ENCODE data around the gene SDCBP2.

GRCh38 chr20:1357921-1358671 is 29.2 kb upstream of the SDCBP2 start:
- TF ChIP-seq CTCF (IDR thresholded peaks at IDR 0.05) = no peak
- TF ChIP-seq POLR2A (IDR thresholded peaks at IDR 0.05) = no peak

Measured in uterus (tissue), 2 donors.